ENCODE data around the gene DARS1. TPM values are rescaled to one million over a fixed set of nuclear protein-coding genes. Genes with fewer than 3 reads are reported as not detected.

The DARS1 gene
- total and polyA plus RNA-seq, 8 donors = 39.1 to 244 (median 62.1) TPM

DNA sequence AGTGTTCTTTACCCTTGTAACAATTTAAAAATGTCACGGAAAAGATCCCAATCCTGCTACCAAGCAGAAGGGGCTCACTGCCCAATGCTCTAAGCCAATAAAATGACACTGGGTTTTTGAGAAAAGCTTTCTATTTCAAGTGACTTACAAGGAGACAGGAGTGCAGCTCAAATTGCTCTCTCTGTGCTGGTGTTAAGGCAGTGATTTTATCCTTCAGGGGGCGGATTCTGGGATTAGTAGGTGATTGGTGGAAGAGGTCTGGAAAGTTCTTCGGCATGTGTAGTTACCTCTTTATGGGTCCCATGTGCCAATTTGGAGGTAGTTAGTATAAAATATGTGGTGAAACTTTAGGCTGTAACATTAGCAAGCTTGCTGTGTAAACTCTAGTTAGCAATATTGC is 81.8 kb downstream of the DARS1 start:
- TF ChIP-seq, protein P1, sequence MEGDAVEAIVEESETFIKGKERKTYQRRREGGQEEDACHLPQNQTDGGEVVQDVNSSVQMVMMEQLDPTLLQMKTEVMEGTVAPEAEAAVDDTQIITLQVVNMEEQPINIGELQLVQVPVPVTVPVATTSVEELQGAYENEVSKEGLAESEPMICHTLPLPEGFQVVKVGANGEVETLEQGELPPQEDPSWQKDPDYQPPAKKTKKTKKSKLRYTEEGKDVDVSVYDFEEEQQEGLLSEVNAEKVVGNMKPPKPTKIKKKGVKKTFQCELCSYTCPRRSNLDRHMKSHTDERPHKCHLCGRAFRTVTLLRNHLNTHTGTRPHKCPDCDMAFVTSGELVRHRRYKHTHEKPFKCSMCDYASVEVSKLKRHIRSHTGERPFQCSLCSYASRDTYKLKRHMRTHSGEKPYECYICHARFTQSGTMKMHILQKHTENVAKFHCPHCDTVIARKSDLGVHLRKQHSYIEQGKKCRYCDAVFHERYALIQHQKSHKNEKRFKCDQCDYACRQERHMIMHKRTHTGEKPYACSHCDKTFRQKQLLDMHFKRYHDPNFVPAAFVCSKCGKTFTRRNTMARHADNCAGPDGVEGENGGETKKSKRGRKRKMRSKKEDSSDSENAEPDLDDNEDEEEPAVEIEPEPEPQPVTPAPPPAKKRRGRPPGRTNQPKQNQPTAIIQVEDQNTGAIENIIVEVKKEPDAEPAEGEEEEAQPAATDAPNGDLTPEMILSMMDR (IDR thresholded peaks at IDR 0.05) = no peak
- no peak for TF ChIP-seq POLR2A (IDR thresholded peaks at IDR 0.05)
- no peak for TF ChIP-seq POLR2AphosphoS5 (IDR thresholded peaks at IDR 0.05)
- no peak for TF ChIP-seq EP300 (IDR thresholded peaks at IDR 0.05)
- H3K4me1 ChIP-seq = peaks cover 0 to 10% (median 2%) of the 10 kb centered on the region in 4 donors
- WGBS, 5 donors = 86 to 91% (median 90%) methylated on average over 3 of the region's 3 CpGs
- H3K9me3 ChIP-seq = no peaks in the 10 kb centered on the region
- H3K36me3 ChIP-seq = peaks cover 0 to 66% (median 43%) of the 10 kb centered on the region in 4 donors
- no peak overlapping the region for H3K27ac ChIP-seq
- intact Hi-C loops (cut with DNase I; ENCODE audit: low total_unique reads) = no loop called here
- no peak overlapping the region for H3K4me3 ChIP-seq
- H3K27me3 ChIP-seq = no peaks in the 10 kb centered on the region
- DNase-seq = no peak

GRCh38 chr2:135899567-135899966 is 85.9 kb downstream of the DARS1 start:
- DNase-seq = no peak
- H3K9me3 ChIP-seq = no peaks in the 10 kb centered on the region
- 66 to 73% (median 68%) methylated on average over 4 of the region's 4 CpGs for WGBS, 5 donors
- H3K4me1 ChIP-seq = peaks cover 0 to 6% (median 2%) of the 10 kb centered on the region in 4 donors
- peaks cover 4 to 34% (median 15%) of the 10 kb centered on the region in 4 donors for H3K36me3 ChIP-seq
- no peak overlapping the region for H3K27ac ChIP-seq
- intact Hi-C loops (cut with DNase I; ENCODE audit: low total_unique reads) = no loop called here
- TF ChIP-seq POLR2A (IDR thresholded peaks at IDR 0.05) = no peak
- TF ChIP-seq, protein P1 (IDR thresholded peaks at IDR 0.05) = no peak
- no peak for TF ChIP-seq EP300 (IDR thresholded peaks at IDR 0.05)
- no peak for TF ChIP-seq POLR2AphosphoS5 (IDR thresholded peaks at IDR 0.05)
- H3K27me3 ChIP-seq = no peaks in the 10 kb centered on the region
- H3K4me3 ChIP-seq = no peak overlapping the region

DNA sequence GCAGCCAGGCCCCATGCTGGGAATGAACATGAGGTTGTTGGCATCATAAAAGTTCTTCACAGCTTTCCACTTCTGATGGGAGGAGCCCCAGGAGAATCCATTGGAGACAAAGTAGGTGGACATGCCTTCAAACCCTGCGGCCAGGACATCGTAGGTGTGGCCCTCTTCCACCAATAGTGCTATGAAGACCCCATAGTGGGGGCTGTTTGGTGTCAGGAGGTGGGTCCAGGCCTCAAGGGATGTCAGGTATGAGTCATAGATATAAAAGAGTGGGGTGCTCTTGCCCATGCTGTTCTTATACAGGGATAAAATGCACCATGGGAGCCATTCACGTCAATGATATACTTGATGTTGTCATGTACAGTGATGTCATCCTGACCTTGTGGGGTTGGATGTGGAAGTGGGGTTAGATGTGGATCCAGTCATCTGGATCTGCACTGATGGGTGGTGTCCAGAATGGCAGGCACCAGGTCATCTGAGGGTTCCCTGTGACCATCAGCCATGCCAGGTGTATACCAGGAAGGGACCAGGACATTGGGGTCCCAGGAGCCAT is 87.1 kb downstream of the DARS1 start:
- TF ChIP-seq, protein P1 (IDR thresholded peaks at IDR 0.05) = no peak
- no peak for TF ChIP-seq POLR2AphosphoS5 (IDR thresholded peaks at IDR 0.05)
- Histone ChIP-seq H3K9me3 (no peaks in the 10 kb centered on the region), H3K36me3 (peaks cover 4 to 25% (median 7%) of the 10 kb centered on the region in 4 donors), H3K4me3 (no peak overlapping the region), H3K27ac (no peak overlapping the region), H3K27me3 (no peaks in the 10 kb centered on the region), H3K4me1 (no peaks in the 10 kb centered on the region)
- intact Hi-C loops (cut with DNase I; ENCODE audit: low total_unique reads) = no loop called here
- no peak for DNase-seq
- WGBS, 5 donors = 95 to 98% (median 96%) methylated on average over 3 of the region's 3 CpGs

- WGBS, 5 donors = 86 to 92% (median 88%) methylated on average over 1 of the region's 1 CpG
- Histone ChIP-seq H3K9me3 (no peaks in the 10 kb centered on the region), H3K27ac (no peak overlapping the region), H3K4me1 (no peaks in the 10 kb centered on the region), H3K27me3 (no peaks in the 10 kb centered on the region), H3K36me3 (peaks cover 4 to 6% (median 5%) of the 10 kb centered on the region in 4 donors), H3K4me3 (no peak overlapping the region)
- intact Hi-C loops (cut with DNase I; ENCODE audit: low total_unique reads) = no loop called here
- no peak for DNase-seq
- no peak for TF ChIP-seq POLR2AphosphoS5 (IDR thresholded peaks at IDR 0.05)
- TF ChIP-seq EP300 (IDR thresholded peaks at IDR 0.05) = no peak
- TF ChIP-seq, protein P1 (IDR thresholded peaks at IDR 0.05) = no peak
- no peak for TF ChIP-seq POLR2A (IDR thresholded peaks at IDR 0.05)
Measured at GRCh38 chr2:135894930-135895329, 90.5 kb downstream of the DARS1 start.
